ENCODE results near the gene GUCY1A2.

The GUCY1A2 gene

DNA sequence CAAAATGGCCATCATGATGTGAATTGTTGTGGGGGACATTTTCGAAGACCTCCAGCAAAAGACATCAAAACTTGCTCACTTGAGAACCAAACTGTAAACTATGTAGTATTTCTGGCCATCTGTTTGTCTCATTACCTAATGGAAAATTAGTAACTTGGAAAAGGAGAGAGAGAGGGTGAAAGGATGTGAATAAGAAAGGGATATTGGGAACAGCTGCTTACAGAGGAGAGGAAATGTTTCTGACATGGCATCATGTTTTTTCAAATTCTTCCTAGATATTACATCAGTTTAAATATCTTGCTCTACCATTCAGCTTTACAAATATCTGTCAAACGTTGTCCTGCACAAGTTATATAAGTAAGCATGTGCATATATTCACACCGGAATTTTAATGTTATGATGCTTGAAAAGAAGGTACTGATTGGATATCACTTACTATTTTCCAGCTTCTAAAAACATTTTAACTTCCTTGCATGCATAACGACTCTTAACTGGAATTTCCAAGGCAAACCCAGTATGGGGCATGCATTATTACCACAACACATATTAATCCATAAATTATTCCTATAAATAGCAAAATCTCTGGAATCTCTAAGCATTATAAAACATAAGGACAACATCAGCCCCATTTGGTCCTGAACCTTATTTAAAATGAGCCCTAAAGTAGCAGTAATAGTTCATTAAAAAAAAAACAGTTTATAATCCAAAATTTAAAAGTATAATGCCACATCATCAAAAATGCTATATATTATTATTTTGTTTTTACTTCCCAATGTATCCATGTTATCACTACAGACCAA lies 20.0 kb downstream of the GUCY1A2 start:
- DNase-seq = no peak

GRCh38 chr11:106997227-106997626 lies 21.0 kb downstream of the GUCY1A2 start:
- no peak for DNase-seq

DNA sequence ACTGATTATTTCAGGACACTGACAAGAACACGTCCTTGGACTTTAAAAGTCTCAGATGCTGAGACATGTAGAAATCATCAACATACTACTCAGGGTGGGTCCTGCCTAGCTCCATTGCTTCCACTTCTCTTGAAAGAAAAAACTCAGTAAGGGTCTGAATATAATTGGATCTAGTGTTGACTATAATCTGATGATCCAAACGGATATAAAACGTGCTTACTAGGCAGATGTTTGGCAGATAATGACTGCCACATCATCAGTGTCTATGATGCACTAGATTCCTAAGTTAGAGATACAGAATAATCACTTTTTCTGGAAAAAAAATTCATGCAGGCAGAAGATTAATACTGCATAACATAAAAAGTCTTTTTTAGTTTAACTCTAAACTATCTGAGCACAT lies 21.6 kb downstream of the GUCY1A2 start:
- no peak for DNase-seq

- no peak for DNase-seq
Measured at GRCh38 chr11:106990331-106990730, 27.9 kb downstream of the GUCY1A2 start.

DNA sequence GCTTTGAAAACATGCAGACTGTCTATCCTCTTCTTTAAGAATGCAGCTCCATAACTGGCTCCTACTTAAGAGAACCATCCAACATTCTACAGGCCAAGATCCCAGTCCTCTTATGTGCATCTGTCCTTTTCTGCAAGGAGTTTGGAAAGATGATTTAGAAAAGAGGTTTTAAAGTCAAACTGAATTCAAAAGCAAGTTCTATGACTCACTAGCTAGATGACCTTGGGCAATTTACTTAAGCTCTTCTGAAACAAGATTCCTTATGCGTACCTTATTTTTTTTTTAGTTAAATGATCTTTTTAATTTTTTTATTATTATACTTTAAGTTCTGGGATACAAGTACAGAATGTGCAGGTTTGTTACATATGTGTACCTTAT lies 29.2 kb downstream of the GUCY1A2 start:
- DNase-seq = no peak

DNA sequence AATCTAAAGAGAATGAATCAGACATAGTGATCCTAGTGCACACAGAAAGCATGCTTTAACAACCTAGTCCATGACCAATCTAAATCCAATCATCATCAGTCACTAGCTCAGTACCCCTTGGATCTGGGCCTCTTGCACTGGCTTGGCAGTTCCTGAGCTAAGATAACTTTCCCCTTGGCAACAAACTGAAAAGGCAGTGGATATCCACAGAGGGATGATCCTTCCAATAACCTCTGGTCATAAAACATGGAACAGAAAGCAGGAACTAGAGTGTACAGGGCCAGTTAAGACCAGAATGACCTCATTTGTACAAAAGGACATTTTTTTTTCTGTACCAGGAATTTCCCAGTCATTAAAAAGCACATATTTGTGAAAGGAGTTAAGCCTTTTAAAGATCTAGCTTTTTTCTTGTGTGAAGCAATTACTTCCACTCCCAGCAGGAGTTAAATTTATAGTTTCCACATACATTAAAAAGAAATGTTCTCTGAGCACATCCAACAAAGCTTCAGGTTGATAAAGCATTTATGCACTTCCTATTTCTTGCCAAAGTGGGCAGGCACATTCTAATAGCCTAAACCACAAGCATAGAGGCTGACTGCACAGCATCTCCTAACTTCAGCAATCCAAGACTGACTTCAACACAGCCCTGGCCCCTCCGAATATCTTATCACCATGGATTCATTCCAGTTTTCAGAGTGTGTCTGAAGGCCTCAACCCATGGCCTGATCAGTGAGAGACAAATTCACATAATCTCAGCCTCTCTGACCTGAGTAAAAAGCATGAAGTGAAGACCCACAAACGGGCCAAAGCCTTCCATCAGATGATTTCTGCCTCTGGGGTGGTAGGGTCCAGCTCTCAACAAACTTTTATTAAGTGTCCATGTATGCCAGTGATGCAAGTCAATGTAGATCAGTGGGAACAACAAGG lies 29.9 kb downstream of the GUCY1A2 start:
- DNase-seq = no peak

GRCh38 chr11:106986673-106987072 lies 31.6 kb downstream of the GUCY1A2 start:
- no peak for DNase-seq

GRCh38 chr11:106986261-106986660 lies 32.0 kb downstream of the GUCY1A2 start:
- DNase-seq = no peak

DNA sequence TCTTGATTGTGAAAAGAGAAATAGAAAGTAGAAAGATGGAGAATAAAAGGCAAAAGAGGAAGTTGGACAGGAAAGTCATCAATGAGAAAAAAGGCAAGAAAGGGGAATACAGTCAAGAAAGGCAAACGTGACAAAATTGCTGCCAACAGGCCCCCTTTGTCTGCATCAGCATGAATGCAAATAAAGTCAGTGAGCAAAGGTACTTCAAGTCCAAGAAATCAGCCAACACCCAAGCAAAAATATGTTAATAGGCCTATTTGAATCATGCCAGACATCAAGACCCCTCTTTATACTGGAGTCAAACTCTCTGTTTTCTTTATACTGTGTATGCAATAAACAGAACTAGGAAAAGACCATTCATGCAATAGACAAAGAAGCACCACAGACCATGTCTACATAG lies 34.3 kb downstream of the GUCY1A2 start:
- DNase-seq = no peak

DNA sequence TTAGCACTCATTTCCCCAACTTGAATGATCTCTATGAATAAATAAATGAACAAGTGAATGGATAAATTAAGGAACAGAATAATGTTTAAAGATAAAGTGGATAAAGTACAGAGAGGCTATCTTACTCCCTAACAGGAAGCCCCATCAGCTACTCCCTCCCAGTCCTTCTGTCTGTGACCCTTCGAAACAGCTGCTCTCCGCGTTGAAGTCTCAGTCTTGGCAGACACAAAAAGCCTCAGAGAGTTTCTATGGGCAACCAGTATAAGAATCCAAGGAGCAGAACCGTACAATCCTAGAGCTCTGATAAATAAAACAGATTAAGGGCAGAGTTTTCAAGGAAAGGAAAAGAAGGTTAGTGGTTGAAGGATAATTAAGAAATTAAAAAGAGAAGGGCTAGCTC lies 35.0 kb downstream of the GUCY1A2 start:
- DNase-seq = no peak

DNA sequence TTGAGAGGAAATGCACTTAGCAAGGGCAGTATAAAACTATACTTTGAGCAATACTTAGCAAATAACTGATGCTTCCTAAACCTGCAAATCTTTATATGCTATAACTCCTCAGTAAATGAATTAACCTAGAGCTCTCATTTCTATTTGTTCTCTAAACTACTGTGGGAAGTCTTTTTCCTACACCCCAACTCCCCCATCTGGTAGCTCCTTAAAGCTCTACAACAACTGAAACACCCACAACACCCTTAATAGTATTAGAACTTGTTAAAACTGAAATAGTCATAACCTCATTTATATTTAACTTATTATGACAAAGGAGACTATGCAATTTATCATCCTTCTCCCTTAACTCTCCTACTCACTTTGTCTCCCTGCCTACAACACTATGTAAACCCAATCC lies 43.4 kb downstream of the GUCY1A2 start:
- DNase-seq = no peak

- DNase-seq = no peak
Measured at GRCh38 chr11:106971864-106972263, 46.4 kb downstream of the GUCY1A2 start.

DNA sequence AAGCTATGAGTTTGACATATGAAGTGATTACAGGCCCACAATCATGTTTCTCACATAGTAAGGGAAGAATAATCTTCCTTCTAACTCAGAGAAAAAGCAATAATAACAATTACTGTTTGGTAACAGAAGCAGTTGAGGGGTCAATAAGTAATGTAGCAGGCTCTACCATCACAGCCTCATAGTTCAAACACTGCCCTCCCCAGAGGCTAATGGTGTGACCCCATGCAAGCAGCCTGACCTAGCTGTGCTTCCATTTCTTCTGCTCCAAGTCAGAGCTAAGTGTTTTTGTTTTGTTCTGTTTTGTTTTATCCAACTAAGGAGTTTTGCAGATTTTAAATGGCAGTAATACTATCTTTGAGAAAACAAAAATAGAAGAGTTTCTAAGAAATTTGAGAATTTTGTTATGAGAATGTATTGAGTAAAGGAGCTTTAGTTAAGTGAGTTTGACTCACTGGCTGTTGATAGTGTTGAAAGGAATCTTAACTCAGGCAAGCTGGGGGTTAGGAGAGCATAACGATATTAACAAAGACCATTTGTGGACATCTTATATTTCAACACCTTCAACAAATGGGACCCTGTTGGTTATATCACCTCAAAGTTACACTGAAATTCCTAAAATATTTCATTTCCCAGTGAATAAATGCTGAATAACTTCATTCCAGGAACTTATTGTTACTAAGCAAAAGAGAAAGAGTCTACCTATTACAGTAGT lies 48.5 kb downstream of the GUCY1A2 start:
- no peak for DNase-seq

DNA sequence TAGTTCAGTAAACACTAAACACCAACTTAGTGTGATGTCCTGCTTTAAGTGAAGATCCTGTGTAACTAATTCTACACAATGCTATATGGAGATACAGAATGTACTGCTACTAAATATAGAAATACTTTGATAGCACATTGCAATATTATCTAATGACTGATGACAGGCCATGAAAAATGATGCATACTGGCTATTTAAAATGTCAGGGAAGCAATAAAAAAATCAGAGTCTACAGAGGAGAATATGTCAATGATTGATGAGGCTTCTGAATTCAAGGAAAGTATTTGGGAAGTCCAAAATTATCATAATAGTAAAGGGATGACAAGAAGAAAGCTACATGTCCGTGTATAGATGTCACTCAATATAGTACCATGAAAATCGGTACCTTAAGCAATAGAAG lies 55.3 kb downstream of the GUCY1A2 start:
- no peak for DNase-seq

DNA sequence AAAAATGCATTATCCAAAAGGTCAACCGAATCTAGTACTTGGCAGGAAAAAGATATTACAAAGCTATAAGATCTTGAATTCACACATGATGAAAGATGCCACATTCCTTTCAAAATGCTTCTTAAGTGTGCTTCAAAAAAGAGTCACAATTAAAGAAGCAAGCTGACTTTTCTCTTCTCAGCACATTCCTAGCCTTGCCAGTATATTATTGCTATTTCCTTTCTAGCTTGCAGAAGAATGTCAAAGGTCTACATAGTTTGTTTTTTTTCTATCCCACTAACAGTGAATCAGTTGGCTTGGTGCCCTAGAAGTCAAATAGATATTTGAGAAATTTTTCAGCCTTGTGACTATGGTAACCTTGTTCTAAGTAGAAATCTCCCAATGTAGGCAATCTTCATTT lies 56.8 kb downstream of the GUCY1A2 start:
- no peak for DNase-seq

DNA sequence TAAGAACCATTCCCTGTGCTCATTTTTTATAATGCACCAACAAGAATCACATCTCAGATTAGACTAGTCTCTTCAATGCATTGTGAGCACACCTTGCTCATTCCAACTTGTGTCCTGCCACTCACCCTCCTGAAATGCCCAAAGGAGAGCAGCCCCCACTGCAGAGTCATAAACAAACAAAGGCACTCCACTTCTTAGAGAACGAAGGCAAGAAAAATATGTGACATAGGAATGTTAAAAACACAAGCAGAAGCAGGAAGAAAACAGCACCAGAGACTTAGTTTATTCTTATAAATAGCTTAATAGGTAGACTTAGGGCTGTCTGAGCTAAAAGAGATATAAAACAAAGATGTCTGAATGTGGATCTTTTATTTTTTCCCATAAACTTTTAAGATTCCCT lies 57.2 kb downstream of the GUCY1A2 start:
- no peak for DNase-seq

- DNase-seq = no peak
Measured at GRCh38 chr11:106959800-106960199, 58.5 kb downstream of the GUCY1A2 start.

DNA sequence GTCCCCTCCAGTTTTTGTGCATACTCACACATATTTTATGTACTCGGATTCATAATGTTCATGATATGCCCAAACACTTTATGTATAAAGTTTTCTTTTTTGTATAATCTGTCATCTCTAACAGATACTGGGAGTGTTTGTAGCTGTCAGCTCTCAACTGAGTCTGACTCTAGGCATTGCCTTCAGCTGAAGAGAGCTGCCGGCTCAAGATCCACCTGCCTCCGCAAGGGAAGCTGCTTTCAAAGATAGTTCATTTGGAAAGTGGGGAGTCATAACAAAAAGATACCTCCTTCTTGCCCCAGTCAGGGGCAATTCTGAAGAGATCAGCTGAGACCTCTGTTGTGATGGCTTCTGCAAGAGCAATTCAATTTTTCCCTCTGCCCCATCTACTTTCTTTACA lies 58.9 kb downstream of the GUCY1A2 start:
- DNase-seq = no peak

DNA sequence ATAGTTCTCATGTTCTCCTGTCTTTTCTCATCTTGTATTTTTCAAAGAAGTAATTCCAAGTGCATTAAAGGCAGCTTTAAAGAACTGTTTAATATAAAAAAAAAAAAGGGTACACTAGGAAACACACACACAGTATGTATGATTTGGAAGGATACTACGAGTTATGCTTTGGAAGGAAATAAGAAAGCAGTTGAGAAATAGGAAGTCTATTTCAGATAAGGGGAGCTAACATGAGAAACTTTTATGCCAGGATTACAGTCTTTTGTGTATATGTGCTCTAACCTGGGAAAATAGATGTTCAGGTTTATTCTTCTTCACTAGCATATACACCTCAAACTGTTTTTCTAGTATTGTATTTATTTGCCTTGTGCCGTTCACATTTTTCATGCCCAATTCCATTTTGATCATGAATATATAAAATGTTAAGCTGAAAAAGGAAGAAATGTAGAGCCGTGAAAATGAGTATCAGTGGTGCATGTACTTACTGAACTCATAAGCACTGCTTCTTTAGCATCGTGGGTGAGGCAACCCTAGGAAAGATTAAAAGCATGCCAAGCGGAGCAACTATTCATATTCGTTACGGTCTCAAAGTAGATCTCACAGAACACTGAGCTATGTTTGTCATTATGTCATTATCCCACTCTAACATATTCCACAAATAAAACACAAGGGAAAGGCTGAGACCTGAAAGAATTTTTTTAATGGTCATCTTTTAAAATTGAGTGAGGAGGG lies 59.6 kb downstream of the GUCY1A2 start:
- no peak for DNase-seq

- no peak for DNase-seq
Measured at GRCh38 chr11:106957030-106957482, 61.2 kb downstream of the GUCY1A2 start.

- DNase-seq = peak; percentile 48
Measured at GRCh38 chr11:106950067-106950491, 68.2 kb downstream of the GUCY1A2 start.

DNA sequence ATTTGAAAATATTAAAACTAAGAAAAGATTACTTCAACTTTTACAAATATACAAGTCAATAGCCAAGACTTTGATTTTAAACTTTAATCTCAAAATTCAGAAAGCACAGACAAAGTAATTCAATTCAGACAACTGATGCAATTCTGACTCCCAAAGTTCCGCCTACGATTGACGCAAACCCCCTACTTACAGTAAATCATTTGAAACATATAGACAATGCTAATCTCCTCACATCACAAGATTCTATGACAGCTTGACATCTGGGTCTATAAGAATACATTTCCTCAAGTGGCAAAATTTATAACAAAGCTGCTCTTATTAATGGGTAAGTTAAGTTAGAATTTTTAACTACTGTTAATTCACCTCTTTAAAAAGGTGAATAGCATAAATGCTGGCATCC lies 75.2 kb downstream of the GUCY1A2 start:
- no peak for DNase-seq

DNA sequence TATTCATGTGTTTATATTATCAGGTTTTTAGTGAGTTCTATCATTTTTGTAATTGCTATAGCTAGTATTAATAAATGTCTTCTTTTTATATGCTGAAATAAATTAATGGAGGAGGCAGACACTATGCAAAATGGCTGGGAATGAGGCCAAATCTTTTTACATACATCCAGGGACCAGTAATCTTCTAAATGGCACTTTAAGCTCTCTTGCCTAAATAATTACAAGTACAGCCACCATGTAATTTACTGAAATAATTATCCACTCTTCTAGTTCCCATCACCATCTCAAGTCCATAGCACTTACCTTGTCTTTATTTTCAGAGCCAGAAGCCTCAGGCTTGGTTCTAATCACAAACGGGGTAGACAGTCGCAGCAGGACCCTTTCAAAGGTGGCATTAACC lies 79.1 kb downstream of the GUCY1A2 start:
- DNase-seq = no peak

Measured in NCI-H345 (cell line).